NCI-H460 (cell line): ENCODE data around the gene ASB12. TPM values are rescaled to one million over a fixed set of nuclear protein-coding genes. Genes with fewer than 3 reads are reported as not detected.

Experiments
- DNase-seq: peaks from one replicate; pipeline ENCODE4 v3.0.0-alpha.2; 2016; ENCODE audit warnings: low read depth; ENCODE audit errors: extremely low read depth
- small RNA-seq, 2 experiments: library from RNA; depleted of rRNA; stranded (forward); fragments of <200 nt; gene quantifications; one replicate each; pipeline ENCODE3, GENCODE V24; 2014
- total RNA-seq: library from RNA; depleted of rRNA; stranded (reverse); fragments of >200 nt; shearing (Covaris generic); gene quantifications from 2 replicates; pipeline ENCODE4 v1.2.3, GENCODE V29; 2014; rRNA removed

ASB12 gene
- total RNA-seq, 1 experiment from 2014 or later, result 0.07 TPM

GRCh38 chrX:64187762-64188150 is 42.7 kb downstream of the ASB12 start:
- DNase-seq, result no peak

DNA sequence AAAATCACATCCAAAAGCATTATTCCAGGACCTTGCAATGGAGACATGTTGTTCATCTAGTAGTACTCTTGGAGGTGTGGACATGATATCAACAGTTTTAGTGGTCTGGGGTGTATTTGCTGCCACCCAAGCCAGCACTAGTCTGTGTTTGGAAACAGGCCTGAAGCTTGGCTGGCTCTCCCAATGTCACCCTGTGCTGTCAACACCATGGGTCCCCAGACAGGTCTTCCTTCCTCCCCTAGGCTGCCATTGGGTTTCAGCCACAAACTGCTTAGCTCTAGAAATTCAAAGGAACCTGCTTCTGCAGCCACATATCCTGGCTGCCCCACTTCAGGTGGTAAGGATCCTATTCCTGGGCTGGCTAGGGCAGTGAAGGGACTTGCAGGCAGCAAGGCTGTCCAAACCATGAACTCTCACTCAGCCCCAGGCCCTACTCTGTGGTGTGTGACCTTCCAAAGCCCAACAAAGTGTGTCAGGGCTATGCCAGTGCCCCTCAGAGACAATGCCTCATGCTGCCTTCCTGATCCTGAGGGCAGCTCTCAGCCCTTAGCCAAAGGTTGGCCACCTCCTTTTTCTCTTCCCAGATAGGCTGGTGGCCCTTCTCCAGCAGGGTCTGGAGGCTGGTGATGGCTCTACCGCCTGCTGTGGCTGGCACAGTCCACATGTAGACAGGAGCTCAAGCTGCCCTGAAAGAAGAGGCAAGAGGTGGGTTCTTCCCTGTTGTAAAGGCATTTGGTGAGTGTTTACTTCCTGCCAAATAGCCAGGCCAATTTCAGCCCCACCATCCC is 43.2 kb downstream of the ASB12 start:
- no peak for DNase-seq

- no peak for DNase-seq
These were observed 46.0 kb downstream of the ASB12 start for GRCh38 chrX:64184396-64184795.

DNA sequence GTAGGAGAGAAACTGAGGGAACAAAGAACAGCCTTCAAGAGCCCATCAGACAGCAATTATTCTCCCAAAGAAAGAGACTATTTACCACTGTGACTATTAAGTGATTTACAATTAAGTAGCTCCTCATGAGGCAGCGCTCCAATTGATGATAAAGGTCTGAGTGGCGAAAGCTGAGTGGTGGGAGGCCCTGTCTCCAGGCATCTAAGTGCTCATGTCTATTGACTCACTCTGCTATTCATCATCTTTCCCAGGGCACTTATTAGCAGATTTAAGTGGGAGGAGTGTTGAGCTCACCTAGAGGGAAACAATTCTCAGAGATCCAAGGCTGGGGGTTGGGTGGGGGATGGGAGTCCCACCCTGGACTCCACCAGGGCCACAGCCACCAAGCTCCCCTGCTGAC is 48.2 kb downstream of the ASB12 start:
- DNase-seq, result no peak

- DNase-seq, result no peak
These were observed 53.5 kb downstream of the ASB12 start for GRCh38 chrX:64176876-64177275.

Small RNA genes lying within 50 kb of the gene (small RNA-seq; reads per million reads assigned to genes)
- 0 reads per million in 2 experiments for gene RN7SL799P

Other genes with a start within 250 kb of the ASB12 start
- gene AMER1, start 24.9 kb downstream of the ASB12 start, total RNA-seq, result 5.9 and 6.0 TPM in 2 replicates
- gene MTMR8, start 164.8 kb upstream of the ASB12 start, total RNA-seq, result 2.0 and 2.3 TPM in 2 replicates